Tongue (tissue), 2 donors: ENCODE results near the gene SHISA9. TPM values are rescaled to one million over a fixed set of nuclear protein-coding genes. Genes with fewer than 3 reads are reported as not detected.

Source experiments
- DNase-seq: peaks from one replicate; pipeline ENCODE4 v3.0.0-alpha.2; 2015
- total RNA-seq: library from RNA; depleted of rRNA; stranded (reverse); fragments of >200 nt; gene quantifications from one replicate; pipeline ENCODE4 v1.2.3, GENCODE V29; 2014

The SHISA9 gene
- total RNA-seq, 1 donor from 2014 or later, result 2.6 TPM

DNA sequence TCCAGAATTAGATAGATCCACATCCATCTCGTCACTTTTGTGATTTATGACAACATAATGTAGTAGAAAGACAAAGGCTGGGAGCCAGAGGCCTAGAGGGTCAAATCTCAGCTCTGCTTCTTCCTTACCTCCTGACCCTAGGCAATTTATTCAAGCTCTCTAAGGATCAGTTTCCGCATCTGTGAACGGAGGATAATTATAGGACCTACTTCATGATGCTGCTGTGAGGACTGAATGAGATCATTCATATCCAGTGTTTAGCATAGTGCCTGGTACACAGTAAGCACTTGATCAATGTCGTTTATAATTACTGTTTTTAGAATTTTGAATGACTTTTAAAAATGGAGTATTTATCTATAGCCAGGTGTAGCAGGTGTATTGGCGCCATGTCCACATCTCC lies 128.4 kb downstream of the SHISA9 start:
- DNase-seq, result no peak

- DNase-seq, result no peak
Measured at GRCh38 chr16:13030769-13031168, 129.4 kb downstream of the SHISA9 start.

- no peak for DNase-seq
Measured at GRCh38 chr16:13032911-13033310, 131.5 kb downstream of the SHISA9 start.

GRCh38 chr16:13036600-13036999 lies 135.2 kb downstream of the SHISA9 start:
- peak; percentile 85 for DNase-seq

DNA sequence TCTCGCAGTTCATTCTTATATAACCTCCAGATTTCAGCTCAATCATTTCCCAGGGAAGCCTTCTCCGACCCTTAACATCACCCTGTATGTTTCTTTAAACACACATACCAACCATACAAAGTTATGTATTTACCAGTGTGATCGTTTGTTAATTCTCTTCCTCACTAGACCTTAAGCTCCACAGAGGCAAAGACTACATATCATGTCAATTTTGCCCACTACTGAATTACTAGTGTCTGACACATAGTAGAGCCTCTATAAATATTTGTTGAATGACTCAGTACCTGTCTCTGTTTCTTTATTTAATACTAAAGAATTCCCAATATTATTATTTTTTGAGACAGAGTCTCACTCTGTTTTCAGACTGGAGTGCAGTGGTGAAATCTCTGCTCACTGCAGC lies 137.2 kb downstream of the SHISA9 start:
- DNase-seq, result no peak

GRCh38 chr16:13039526-13039925 lies 138.1 kb downstream of the SHISA9 start:
- no peak for DNase-seq

DNA sequence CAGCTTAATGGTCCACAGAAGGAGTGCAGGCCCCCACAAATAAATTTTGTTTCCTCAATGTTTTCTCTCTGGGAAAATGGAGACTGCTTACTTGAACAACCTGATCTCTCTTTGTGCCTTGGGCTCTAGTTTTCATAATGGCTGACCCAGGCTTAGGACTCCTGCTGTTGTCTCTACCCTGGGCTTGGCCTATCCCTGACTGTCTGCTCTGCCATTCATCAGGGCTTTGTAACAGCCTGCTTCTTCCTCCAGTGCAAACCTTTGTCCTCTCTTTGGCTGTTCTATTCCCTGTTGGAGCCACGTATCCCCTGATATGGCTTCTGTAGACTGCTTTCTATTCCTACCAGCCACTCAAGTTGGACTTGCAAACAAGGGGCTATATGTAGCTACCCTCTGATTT lies 139.8 kb downstream of the SHISA9 start:
- DNase-seq, result no peak

DNA sequence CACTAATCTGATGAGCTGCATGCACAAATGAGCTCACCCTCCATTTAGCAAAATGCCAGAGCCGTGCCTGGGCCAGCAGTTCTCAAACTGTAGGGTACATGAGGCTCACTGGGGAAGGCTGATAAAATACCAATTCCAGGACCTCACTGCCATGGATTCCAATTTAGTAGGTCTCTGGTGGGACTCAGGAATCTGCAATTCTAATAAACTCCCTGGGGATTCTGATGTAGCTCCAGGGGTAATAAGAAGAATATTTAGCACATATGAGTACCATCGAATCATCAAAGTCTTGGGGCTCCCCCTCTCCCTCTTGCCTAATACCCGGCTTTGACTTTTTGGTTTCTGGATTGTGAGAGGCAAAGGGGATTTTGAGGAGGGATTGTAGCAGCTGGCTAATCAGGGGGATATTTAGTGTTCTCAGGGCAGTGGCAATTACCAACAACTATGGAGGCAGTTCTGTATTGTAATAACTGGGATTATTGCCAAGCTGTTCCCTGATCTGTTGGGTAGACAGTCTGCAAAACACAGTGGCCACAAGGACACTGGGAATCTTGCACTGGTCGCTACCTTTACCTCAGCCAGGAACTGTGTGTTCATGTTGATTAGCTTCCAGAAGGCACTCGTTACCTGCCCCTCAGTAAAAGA lies 140.4 kb downstream of the SHISA9 start:
- DNase-seq, result no peak

DNA sequence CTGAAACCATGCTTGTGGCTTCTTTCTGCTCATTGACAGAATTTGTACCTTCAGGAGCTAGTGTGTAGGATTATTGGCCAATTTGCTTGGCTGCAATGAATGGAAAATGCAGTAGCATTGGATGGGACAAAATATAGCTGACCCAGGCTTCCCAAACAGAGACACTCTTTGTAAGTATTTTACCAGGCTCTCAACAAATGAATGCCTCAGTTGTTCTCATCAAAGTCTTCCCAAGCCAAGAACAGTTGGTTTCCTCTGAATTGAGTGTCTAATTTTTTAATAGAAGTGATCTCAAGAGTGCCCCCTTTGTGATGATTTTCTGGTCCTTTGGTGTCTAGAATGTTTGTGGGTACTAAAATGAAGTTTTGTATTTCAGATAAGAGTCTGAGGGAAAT lies 140.9 kb downstream of the SHISA9 start:
- DNase-seq, result peak; percentile 24

DNA sequence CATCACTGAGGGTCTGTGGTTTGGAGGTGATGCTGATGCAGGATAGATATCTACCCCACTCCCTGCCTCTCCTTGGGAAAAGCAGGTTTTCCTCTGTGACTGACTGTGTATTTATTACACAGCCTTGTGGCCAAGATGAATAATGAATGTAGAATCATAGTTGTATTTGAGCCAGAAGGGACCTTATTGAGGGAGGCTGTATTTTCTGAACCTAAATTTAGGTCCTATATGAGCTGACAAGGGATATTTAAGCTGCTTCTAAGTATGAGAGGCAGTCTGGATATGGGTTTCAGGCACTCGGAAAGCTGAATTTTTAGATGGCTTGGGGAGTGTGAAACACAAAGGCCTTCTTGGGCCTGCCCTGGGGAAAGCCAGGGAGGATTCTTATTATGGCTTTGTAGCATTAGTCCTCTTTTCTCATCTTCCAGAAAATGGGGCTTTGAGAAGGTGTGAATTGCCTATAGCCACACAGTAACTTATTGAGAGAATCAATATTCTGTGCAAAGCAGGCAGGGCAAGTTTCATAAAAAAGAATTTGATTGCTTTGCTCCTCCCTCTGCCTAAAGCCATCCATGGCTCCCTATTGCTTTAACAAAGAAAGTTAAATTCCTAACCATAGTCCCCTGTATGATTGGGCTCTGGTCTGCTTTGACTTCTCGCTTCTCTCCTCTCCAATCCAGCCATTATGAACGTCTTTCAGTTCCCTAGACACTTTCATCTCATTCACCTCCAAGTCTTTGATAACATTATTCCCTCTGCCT lies 144.8 kb downstream of the SHISA9 start:
- no peak for DNase-seq

DNA sequence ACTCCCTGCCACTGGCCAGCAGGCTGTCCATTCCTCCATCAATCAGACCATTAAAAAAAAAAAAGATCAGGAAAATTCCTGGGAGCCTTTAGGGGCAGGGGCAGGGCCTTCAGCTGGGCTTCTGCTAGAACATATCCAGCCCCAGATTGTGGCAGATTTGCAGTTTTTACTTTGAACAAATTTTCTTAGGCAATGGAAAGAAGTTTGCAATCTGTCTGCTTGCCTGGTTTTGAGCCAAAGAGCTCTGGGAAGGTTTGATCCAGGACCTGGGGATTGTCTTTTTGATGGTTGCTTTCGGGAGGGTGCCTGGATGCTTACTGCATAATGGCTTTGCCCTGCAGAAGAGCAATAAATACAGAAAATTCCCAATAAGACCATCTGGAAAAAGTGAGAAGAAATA lies 145.9 kb downstream of the SHISA9 start:
- no peak for DNase-seq

GRCh38 chr16:13049688-13050087 lies 148.3 kb downstream of the SHISA9 start:
- DNase-seq, result no peak

GRCh38 chr16:13052431-13052830 lies 151.0 kb downstream of the SHISA9 start:
- no peak for DNase-seq

GRCh38 chr16:13055480-13055879 lies 154.1 kb downstream of the SHISA9 start:
- DNase-seq, result no peak

- no peak for DNase-seq
Measured at GRCh38 chr16:13056607-13057006, 155.2 kb downstream of the SHISA9 start.

DNA sequence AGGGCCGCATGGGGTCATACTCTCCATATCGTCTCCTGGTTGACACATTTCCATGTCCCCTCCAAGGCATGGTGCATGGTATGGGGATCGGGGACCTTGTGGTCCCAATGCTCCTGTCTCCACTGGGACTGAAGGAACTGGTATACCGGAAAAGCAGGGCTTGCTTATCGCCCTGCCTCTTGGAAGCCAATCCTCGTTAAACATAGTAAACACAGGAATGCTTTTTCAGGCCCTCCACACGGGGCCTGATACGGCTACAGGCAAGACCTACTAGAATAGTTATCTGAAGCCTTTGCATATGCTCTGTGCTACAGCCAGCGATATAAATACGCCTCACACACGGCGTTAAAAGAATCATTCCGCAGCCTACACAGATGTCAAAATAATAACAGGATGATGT lies 159.5 kb downstream of the SHISA9 start:
- no peak for DNase-seq

- no peak for DNase-seq
Measured at GRCh38 chr16:13061691-13062090, 160.3 kb downstream of the SHISA9 start.

DNA sequence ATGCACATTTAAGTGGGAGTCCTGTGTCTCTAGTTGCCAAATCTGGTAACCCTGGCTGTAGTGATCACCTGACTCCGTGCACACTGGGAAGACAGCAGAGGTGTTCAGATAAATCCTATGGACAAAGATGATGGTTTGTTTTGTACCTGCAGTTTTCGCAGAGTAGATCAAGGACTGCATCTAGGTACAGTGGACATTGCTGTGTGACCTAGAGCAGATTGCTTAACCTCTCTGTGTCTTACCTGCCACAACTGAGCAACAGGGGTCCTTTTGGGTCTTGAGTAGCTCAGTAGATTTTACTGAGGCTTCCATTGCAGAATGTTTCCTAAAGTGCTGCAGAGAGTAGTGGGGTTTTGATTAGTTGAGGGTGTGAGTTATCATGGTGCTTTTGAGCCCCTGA lies 160.8 kb downstream of the SHISA9 start:
- no peak for DNase-seq

DNA sequence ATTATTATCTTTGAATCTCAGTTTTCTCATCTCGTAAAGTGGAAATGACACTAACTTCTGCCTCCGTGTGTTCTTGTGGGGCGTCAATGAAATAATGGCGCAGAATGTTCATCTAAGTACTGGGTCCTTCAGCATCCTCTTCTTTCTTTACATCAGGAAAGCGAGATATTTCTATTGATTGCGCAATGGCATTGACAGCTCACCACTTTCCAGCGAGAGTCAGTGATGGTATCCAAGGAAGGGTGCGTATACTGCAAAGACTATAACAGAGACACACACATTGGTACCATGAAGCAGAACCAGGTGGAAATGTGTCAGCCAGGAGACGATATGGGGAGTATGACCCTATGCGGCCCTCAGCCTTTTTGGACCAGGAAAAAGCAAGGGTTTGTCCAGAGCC lies 162.1 kb downstream of the SHISA9 start:
- DNase-seq, result no peak

- DNase-seq, result no peak
Measured at GRCh38 chr16:13064821-13065220, 163.4 kb downstream of the SHISA9 start.

DNA sequence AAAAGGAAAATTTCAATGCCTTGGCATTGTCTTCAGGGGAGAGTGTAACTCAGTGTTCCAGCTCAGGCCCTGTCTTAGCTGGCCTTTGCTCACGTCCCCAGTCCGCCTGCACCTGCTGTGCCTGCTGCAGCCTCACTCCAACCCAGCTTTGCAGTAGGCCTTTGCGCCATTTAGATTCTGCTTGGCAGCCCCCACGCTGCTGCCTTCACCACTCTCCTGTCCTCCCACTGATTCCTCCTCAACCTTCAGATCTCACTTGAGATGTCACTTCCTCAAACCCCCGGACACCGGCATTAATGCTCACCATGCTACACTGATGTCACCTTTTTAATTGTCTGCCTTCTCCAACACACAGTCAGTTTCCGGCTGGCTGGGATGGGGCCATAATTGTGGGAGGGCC lies 166.2 kb downstream of the SHISA9 start:
- DNase-seq, result no peak

DNA sequence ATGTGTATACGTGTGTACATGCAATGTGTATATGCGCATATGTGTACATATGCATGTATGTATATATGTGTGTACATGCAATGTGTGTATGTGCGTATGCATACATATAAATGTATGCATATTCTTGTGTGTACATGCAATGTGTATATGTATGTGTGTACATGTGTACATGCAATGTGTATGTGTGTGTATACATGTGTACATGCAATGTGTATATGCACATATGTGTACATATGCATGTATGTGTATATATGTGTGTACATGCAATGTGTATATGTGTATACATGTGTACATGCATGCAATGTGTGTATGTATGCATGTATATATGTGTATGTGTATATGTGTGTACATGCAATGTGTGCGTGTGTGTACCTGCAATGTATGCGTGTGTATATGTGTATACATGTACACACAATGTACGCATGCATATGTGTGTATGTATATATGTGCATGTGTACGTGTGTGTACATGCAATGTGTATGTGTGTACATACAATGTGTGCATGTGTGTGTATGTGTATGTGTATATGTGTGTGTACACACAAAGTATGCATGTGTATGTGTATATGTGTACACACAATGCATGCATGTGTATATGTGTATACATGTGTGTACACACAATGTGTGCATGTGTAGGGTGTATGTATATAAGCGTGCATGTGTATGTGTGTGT lies 167.7 kb downstream of the SHISA9 start:
- no peak for DNase-seq

DNA sequence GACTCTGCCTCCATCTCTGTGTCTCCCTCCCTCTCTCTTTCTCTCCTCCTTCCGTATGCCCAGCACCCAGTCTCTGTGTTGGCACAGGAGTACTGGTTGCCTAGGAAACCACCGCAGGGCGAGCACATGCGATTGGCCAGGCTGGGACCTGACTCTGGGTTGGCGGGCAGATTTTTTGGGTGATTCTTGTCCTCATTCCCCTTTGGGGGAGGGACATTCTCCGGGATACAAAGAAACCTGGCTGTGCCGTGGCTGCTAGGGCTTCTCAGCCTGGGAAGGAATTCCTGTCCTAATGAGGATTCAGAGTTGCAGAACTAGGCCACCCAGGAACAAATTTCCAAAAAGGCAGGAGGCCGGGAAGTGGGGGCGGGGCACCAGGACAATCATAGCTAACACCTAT lies 168.9 kb downstream of the SHISA9 start:
- DNase-seq, result no peak

DNA sequence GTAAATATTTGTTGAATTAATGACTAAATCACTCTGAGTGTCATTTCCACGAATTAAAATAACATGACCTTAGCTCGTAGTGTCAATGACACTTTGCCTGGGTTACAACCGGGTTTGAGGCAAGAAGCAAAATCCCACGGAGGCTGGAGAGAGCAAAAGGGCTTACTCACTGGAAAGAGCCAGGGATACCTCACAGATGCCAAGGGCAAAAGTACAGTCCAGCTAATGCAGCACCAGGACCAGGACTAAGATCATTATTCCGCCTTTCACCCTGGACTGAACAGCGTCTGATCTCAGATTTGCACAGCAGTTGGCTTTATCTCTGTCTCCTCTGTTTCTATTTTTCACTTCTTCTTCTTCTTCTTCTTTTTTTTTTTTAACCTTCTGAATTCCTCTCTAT lies 175.5 kb downstream of the SHISA9 start:
- no peak for DNase-seq
